GM10847 (cell line): Measurements from ENCODE around the gene OAF.

Source experiments
- POLR2A ChIP-seq: IDR thresholded peaks from 2 replicates; pipeline ENCODE4 v1.6.1; 2011; ENCODE audit not compliant: insufficient read length; ENCODE audit errors: extremely low read depth

OAF gene

DNA sequence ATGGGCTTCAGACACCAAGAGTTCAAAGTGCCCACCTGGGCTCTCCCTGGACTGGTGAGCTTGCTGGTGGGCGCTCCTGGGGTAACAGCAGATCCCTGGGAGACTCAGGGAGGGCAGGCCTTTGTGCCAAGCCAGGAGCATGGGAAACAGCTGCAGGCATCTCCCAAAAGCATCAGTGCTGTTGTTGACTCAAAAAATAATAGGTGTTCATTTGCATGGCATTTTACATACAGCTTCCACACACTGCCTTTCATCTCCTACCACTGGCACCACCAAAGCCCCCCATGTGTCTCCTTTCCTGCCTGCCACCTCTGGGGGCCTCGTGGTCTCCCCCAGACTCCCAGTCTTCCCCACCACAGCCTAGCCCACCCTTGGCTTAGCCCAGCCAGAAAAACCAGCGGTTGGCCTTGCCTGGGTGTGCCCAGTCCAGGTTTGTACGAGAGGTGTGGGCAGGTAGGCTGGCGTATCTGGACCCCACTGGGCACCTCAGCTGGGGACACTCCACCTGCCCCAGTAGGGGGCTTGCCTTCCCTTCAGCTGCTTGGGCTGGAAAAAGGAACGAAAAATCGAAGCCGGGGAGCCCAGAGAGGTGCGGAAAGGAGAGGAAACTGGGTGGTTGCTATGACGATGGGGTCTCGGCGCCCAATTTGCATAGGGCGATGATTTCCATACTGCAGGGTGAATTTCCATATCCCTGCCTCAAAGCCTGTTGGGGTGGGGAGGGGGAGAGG, 44.1 kb downstream of the OAF start:
- no peak for TF ChIP-seq POLR2A

DNA sequence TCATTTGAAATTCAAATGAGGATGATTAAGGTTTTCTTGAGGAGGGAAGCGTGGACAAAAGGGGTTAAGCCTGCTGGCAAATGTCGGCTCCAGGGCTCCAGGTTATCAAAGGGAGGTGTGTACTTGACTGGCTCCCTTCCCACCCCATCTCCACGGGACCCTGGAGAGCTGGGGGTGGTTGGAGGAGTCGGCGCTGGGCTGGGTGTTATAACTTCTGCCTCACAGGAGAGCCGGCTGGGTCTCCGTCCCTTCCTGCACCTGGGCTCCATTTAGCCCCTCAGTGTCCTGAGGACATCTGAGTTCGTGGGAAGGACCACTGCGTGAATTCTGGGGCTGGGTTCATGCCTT, 44.7 kb downstream of the OAF start:
- no peak for TF ChIP-seq POLR2A

DNA sequence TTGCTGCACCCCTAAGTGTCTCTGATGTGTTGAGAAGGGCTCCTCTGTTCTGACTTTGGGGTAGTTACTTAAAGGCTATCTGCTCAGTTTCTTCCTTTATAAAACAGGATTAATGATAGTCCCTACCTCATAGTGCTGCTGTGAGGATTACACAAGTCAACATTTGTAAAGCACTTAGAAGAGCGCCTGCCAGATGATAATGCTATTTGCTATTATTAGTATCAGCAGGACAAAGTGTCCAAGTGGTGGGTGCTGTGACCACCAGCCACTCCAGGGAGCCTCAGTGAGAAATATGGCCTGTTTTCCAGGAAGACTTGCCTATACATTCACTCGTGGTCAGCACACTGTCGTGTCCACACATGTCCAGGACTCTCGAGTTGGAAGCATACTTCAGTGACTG, 45.3 kb downstream of the OAF start:
- TF ChIP-seq POLR2A: no peak

DNA sequence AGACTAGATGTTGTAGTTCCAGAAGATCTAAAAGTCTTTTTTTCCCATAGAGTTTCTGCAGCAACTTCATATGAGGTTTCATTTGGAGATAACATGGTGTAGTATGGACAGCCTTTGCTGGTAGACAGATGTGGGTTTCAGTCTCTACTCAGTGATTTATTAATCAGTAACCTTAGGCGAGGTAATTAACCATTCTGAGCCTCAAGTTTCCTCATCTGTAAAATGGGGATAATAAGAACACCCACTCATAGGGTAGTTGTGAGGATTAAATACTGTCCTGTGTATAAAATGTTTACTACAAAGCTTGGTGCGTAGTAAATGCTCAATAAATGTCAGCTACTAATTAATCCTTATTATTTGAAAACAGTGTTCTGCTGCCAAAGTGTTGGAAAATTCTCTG, 45.9 kb downstream of the OAF start:
- no peak for TF ChIP-seq POLR2A

DNA sequence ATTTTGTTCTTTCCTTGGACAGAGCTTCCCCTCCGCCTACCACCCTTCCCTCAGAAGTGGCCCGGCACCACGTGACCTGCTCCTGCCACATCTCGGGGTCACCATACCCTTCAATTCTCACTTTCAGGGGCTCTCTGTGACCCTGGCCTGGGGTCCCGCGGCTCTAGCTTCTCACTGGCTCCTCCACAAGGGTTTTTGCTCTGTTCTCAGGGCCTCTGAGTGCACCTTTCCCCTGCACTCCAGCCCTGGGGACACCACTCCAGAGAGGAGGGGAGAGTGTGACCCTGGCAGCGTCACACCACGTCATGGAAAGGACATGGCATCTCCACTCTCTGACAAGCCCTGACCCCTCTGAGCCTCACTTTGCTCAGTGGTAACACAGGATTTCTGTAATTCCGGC, 46.5 kb downstream of the OAF start:
- TF ChIP-seq POLR2A: no peak

DNA sequence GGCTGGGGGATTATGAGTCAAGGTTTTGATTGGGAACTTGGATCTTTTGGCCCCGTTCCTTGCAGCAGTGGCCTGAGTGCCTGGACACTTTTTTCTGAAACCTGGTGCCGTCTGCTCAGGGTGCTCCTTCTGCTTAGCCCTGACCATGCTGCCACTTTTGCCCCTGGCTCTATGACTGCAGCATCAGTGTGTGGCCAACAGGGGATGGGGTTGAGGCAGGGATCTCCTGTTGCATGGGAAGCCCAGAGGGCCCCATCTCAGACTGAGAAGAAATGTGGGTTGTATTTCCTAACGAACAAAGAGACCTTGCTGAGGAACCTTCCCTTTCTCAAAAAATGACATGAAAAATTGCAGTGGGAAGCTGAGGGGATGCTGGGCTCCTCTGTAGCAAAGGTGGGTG, 47.8 kb downstream of the OAF start:
- TF ChIP-seq POLR2A: no peak

DNA sequence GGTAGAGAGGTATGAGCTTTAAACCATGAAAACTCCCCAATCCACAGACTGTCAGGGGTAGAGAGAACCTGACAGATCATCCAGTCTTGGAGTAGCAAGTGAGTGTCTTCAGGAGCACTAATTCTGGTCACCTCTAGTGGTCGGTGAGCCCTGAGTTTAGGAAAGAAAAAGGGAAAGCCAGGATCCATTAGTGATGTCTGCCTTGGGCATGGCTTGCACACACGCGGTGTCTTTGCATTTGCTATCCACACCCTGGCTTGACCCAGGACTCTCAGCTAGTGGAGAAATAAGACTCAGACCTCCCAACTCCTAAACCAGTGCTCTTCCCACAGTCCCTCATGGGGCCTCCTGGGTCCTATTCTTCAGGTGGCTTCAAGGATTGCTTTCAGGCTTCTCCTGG, 48.4 kb downstream of the OAF start:
- TF ChIP-seq POLR2A: no peak

DNA sequence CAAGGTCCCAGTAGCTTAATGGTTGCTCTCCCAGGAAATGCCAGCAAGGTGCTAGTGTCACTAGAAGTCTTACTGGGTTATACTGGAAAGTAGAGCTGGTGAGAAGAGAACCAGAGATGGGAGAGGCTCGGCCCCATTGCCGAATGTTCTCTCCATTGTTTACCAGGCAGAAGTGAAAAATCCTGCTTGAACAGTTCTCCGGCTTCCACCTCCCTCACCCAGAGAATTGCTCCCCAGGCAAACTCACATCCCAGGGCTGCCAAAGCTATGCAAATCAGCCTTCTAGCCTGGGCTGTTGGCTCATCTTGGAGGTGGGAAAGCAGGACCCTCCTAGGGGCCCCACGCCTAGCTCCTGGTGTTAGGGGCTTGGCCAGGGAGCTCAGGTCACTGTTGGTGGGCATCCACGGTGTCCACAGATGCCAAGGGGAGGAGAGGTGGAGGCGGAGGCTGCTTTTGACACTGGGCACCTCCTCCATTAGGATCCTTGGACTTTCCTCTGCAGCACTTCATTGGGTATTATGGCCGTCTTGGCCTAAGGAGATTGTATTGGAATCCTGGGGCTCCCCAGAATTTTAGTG, 49.2 kb downstream of the OAF start:
- TF ChIP-seq POLR2A: no peak

DNA sequence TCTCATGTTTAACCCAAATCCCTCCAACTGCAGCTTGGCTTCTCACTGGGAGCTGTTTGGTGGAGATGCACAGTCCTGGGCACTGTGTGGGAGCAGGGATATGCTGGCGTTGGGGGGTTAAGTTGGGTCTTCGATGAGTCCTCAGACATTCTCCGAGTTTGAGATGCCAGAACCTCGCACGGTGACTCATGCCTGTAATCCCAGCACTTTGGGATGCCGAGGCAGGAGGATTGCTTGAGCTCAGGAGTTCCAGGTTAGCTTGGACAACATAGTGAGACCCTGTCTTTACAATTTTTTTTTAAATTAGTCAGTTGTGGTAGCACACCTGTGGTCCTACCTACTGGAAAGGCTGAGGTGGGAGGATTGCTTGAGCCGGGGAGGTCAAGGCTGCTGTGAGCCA, 49.8 kb downstream of the OAF start:
- TF ChIP-seq POLR2A: no peak

DNA sequence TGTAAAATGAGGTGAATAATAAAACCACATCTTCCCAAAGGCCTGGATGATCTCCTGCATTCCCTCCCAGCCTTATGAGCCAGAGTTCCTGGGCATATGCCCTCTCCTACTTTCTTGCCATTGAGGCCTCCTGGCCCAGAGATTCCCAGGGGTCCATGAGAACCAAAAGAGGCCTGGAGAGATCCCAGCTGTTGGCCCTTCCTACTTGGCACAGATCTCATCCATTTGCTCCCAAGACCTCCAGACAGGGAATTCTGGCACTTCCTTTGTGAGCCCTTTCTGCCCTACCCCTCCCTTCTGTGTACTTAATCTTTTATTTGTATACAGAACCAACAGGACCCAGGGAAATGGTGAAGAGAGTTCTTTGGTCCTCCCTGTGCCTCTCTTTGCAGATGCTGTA, 50.5 kb downstream of the OAF start:
- no peak for TF ChIP-seq POLR2A

DNA sequence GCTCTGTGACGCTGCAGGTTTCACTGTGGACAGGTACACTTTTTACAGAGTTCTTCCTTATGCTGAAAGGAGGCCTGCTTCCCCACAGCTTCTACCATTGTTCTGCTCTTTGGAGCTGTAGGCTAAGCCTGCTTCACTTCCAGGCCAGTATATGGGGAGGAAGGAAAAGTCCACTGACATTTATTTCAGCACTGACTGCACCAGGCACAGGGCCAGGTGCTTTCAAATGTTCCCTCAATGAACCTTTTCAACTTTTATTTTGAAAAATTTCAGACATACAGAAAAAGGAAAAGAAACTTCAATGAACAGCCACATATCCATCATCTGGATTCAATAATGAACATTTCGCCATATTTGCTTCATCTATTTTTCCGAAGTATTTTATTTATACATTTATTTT, 51.1 kb downstream of the OAF start:
- no peak for TF ChIP-seq POLR2A

DNA sequence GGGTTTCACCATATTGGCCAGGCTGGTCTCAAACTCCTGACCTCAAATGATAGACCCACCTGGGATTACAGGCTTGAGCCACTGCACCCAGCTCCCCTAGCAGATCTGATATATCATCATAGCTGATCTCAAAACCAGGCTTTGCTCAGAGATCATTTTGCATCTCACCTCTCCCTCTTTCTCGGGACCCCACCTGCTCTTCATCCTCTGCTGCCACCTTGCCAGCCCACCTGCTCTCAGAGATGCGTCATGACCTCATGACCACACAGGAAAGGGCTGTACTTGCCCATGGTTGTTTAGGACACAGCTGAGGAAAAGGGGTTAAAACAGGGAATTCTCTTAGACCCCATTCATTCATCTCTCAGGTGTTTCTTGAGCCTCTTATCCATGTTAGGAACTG, 56.5 kb downstream of the OAF start:
- TF ChIP-seq POLR2A: no peak

DNA sequence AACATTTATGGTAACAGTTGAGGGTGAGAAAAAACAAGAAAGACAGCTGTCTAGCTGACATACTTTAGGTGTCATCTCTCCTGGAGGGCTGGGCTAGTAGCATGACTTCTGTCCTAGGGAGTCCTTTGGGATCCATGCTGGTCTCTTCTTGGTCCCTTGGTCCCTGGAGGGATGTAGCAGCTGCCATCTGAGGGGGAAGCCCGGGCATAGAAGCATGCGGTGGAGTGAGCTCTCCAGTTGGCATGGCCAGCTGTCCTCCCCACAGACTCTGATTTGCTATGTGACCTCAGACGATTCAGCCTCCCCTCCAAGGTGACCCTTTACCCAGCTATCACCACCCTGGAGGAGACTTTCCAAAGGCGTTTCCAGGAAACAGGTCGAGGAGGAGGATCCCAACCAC, 57.9 kb downstream of the OAF start:
- TF ChIP-seq POLR2A: no peak

DNA sequence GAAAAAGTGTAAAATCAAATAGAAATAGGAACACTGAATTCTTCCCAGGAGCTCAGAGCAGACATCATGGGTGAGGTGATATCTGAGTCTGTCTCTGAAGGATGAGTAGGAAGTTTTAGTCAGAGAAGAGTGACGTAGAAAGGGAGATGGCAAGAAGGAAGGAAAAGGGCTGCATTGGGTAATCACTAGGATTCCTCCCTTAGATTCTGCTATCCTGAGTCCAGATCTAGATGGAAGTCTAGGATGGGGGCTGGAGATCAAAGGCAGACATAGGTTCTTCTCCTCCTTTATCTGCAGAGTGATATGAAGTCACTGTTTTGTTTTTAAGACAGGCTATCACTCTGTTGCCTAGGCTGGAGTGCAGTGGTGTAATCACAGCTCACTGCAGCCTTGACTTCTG, 59.6 kb downstream of the OAF start:
- TF ChIP-seq POLR2A: no peak

DNA sequence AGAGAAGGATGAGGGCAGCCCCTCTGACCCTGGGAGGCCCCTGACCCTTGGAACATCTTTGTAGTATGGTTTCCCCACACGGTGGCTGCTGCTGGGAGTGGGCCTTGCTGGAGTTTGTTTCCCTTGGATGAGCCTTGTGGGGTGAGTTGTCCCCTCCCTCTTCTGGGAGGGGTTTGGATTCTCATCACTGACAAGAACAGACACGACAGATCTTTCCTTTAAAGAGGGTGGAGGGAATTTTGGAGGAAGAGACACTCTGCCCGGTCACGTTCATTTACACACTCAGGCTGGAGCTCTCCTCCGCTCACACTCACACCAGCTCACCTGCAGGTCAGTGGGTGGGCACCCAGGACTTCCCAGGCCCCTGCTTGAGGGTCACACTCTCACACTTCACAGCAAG, 60.8 kb downstream of the OAF start:
- no peak for TF ChIP-seq POLR2A

DNA sequence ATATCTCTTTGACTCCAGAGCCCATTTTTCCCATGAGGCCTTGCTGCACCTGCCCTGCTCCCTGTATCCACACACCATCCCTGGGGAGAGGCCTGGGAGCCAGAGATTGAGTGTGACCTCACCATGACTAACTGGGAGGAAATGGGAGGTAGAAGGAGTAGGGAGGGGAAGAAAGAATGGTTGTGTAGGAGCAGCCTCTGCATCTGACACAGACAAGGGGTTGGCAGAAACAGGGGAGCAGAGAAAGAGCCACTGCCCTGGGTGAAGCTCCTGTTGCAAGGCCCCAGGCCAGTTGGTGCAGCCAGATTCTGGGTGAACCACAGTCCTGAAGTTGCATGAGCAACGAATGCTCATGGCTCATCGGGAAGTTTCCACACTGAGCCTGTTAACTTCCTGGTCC, 61.5 kb downstream of the OAF start:
- TF ChIP-seq POLR2A: no peak

DNA sequence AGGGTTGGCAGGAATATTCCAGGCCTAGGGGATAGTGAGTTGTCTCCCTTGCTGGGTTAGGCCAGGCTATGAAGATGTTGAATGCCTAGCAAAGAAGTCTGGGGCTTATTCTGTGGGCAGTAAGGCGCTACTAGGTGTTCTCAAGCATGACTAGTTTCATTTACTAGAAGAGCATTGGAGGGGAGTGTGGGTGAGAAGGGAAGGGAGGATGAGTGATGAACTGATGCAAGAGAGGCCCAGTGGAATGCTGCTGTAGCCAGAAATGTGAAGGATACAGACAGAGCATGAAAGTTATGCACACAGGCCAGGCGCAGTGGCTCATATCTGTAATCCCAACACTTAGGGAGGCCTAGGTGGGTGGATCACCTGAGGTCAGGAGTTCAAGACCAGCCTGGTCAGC, 62.6 kb downstream of the OAF start:
- no peak for TF ChIP-seq POLR2A
